Ammon's horn (tissue), 1 donor: Measurements from ENCODE around the gene CDK15.
A peak's percentile ranks its signal among the peaks of the same experiment; 100 is the strongest.

Experiments
- DNase-seq: peaks from one replicate; pipeline ENCODE4 v3.0.0-alpha.2; 2016; ENCODE audit warnings: low spot score

The CDK15 gene

GRCh38 chr2:201938156-201938775, 131.9 kb downstream of the CDK15 start:
- no peak for DNase-seq

GRCh38 chr2:201938781-201939180, 132.4 kb downstream of the CDK15 start:
- no peak for DNase-seq

GRCh38 chr2:201939453-201939941, 133.2 kb downstream of the CDK15 start:
- DNase-seq, result peak; percentile 33

GRCh38 chr2:201942531-201942930, 136.2 kb downstream of the CDK15 start:
- DNase-seq, result no peak
